NOMO-1 (cell line): Measurements from ENCODE around the gene TMEM255A.

Experiments used
- DNase-seq, 2 experiments: peaks; one replicate each; lab custom pipeline; 2025; ENCODE audit not compliant: unreplicated experiment in 2 of 2; lab: John Stamatoyannopoulos, UW

The TMEM255A gene

GRCh38 chrX:120213438-120214265 lies 97.6 kb downstream of the TMEM255A start:
- DNase-seq: peak; percentile 31 to 33
